ENCODE measurements around the gene MAPKBP1.

MAPKBP1 gene

DNA sequence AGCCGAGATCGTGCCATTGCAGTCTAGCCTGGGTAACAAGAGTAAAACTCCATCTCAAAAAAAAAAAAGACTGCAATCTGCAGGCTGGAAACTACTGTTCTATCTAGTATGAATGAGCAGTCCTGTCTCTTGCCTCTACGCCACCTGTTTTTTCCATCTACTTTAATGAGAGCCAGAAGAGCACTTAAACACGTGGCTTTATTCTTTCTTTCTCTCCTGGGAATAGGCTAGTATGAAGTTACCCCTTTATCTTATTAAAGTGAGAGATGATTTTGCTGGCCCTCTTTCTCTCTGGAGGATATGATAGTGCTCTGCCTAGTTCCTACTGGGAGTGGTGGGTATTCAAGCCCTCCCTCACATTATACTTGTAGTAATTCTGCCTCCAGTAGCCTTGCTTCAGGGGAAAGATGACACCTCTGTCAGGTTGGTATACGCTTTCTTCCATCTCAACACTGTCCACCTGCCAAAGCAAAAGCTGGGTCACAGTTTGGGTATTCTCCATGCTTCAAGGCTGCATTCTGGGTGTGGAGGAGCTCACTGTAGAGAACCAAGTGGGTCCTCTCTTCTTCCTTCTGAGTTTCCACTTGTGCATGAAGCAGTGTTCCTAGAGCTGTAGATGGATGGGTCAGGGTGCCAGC lies 17.8 kb downstream of the MAPKBP1 start:
- TF ChIP-seq ELF4 (IDR thresholded peaks at IDR 0.05) (no peak), ARNT (IDR thresholded peaks at IDR 0.05) (no peak), HDGF (IDR thresholded peaks at IDR 0.05; ENCODE audit: borderline replicate concordance) (no peak), ZNF384 (IDR thresholded peaks at IDR 0.05) (no peak), CTBP1 (IDR thresholded peaks at IDR 0.05; ENCODE audit: borderline replicate concordance) (no peak), TARDBP (IDR thresholded peaks at IDR 0.05) (no peak), FOXM1 (IDR thresholded peaks at IDR 0.05; ENCODE audit: borderline replicate concordance) (no peak), BHLHE40 (IDR thresholded peaks at IDR 0.05; ENCODE audit: borderline replicate concordance) (no peak), SUZ12 (IDR thresholded peaks at IDR 0.05) (no peak), FOXK2 (IDR thresholded peaks at IDR 0.05) (no peak), FOXA1 (IDR thresholded peaks at IDR 0.05) (no peak), SP1 (IDR thresholded peaks at IDR 0.05) (no peak), NFRKB (IDR thresholded peaks at IDR 0.05) (no peak), L3MBTL2 (conservative IDR thresholded peaks at IDR 0.05) (no peak), LEF1 (IDR thresholded peaks at IDR 0.05; ENCODE audit: borderline replicate concordance) (no peak)
- TF ChIP-seq, protein P1, sequence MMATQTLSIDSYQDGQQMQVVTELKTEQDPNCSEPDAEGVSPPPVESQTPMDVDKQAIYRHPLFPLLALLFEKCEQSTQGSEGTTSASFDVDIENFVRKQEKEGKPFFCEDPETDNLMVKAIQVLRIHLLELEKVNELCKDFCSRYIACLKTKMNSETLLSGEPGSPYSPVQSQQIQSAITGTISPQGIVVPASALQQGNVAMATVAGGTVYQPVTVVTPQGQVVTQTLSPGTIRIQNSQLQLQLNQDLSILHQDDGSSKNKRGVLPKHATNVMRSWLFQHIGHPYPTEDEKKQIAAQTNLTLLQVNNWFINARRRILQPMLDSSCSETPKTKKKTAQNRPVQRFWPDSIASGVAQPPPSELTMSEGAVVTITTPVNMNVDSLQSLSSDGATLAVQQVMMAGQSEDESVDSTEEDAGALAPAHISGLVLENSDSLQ (IDR thresholded peaks at IDR 0.05) = no peak
- no peak for DNase-seq (ENCODE audit: extremely low spot score)
- CTCF ChIA-PET = interaction anchor here (0.7 kb wide), 1 partner anchor 329 kb away, joined by 3 read pairs; no protein-coding TSS in a partner anchor
- POLR2A ChIA-PET = interaction anchor here (1.6 kb wide), 1 partner anchor 14 kb away, joined by 3 read pairs; no protein-coding TSS in a partner anchor

DNA sequence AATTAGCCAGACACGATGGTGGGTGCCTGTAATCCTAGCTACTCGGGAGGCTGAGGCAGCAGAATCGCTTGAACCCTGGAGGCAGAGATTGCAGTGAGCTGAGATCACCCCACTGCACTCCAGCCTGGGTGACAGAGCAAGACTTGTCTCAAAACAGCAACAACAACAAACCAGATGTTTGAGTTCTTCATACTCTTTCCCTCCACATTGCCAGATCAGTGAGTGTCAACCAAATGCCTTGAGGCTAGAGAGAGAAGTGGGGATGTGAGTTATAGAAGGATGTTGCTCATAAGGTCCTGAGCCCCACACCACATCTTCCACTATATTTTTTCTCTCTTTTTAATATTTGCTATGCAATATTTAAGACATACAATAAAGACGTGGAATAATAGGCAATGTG lies 19.8 kb downstream of the MAPKBP1 start:
- POLR2A ChIA-PET = interaction anchor here (1.6 kb wide), 1 partner anchor 12 kb away, joined by 3 read pairs; no protein-coding TSS in a partner anchor
- DNase-seq (ENCODE audit: extremely low spot score) = no peak
- CTCF ChIA-PET = interaction anchor here (2.3 kb wide), 1 partner anchor 19 kb away, joined by 5 read pairs; the partner anchor contains the start of gene MAPKBP1
- no peak for TF ChIP-seq LEF1 (IDR thresholded peaks at IDR 0.05; ENCODE audit: borderline replicate concordance)

DNA sequence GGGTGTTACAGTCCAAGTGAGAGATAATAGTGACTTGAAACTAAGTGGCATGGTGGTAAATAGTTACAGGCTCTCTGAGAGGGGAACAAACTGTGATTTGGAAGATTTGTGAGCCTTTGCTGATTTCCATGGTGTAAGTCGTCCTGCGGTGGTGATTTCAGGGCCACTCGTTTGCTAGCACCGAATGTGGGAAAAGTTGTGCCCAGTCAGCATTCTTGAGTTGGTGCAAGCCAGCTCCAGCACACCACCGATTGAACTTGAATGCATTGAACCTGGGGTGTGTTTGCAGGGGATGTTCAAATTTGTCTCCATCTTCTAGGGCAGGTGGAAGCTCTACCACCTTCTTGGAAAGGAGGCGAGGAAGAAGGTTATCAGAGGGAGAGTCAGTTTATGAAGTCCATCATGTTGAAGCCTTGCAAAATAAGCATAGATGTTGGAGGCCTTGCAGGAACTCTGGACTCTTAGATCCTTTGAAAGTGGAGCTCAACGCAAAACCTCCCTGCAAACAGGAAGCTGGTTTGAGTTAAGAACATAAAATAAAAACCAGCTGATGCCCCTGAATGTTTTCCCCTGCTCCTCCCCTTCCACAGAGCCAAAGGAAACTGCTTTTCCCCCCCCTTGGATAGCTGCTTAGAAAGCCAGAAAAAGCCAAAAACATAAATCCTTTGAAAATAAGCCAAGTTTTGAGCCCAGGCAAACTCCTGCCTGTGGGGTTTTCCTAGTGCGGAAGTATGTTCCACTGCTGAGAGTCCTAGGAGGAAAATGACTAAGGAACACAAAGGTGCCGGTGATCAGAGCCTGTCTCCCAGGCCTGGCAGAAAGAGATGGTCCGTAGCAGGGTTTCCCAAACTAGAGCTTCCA lies 21.9 kb downstream of the MAPKBP1 start:
- DNase-seq (ENCODE audit: extremely low spot score) = no peak
- CTCF ChIA-PET = interaction anchor here (0.6 to 0.9 kb wide), 2 partner anchors 16 to 193 kb away, joined by 3 to 4 read pairs; no protein-coding TSS in a partner anchor
- TF ChIP-seq LEF1 (IDR thresholded peaks at IDR 0.05; ENCODE audit: borderline replicate concordance) (no peak), FOXM1 (IDR thresholded peaks at IDR 0.05; ENCODE audit: borderline replicate concordance) (no peak), ARNT (IDR thresholded peaks at IDR 0.05) (no peak), SP1 (IDR thresholded peaks at IDR 0.05) (no peak), L3MBTL2 (conservative IDR thresholded peaks at IDR 0.05) (no peak), TARDBP (IDR thresholded peaks at IDR 0.05) (no peak), BHLHE40 (IDR thresholded peaks at IDR 0.05; ENCODE audit: borderline replicate concordance) (no peak), ELF4 (IDR thresholded peaks at IDR 0.05) (no peak), SUZ12 (IDR thresholded peaks at IDR 0.05) (no peak), NFRKB (IDR thresholded peaks at IDR 0.05) (no peak), FOXK2 (IDR thresholded peaks at IDR 0.05) (no peak), HDGF (IDR thresholded peaks at IDR 0.05; ENCODE audit: borderline replicate concordance) (no peak)
- TF ChIP-seq, protein P1 (IDR thresholded peaks at IDR 0.05) = no peak
- POLR2A ChIA-PET = no interaction called here

DNA sequence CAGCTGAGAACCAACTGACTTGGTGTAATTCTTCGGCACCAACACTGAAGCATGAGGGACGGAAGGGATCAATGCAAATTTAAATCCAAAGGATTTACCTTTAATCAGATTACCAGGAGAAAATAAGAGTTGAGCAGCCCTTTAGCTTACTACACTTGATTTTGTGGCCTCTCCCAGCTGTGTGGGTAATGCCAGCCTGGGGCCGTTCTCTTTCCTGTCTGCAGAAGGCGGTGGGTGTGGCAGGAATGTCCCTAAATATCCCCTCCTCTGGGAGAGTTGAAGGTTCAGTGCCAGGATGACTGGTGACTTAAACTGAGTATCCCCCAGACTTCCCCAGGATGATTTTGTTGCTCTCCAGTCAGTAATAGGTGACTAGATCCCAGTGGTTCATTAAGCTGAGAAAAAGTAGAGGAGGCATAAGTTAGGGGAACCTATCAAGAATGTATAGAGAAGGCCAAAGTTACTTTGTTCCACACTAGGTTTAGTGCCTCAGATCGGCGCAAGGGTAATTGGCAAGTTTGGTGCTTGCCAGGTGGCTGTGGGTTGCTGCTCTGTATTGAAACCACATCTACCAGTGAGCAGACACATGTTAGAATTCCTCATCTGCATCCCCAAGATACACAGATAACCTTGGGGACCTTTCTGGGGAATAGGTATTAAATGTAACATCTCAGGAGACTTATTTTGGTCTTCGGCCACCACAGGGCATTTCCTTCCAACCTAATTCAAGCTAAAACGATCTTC lies 23.1 kb downstream of the MAPKBP1 start:
- ChIA-PET CTCF (interaction anchor here (1.0 kb wide), 1 partner anchor 13 kb away, joined by 5 read pairs; no protein-coding TSS in a partner anchor), POLR2A (no interaction called here)
- TF ChIP-seq ZNF384 (IDR thresholded peaks at IDR 0.05) = no peak
- TF ChIP-seq LEF1 (IDR thresholded peaks at IDR 0.05; ENCODE audit: borderline replicate concordance) = no peak
- no peak for TF ChIP-seq NFRKB (IDR thresholded peaks at IDR 0.05)
- TF ChIP-seq L3MBTL2 (conservative IDR thresholded peaks at IDR 0.05) = no peak
- DNase-seq (ENCODE audit: extremely low spot score) = no peak

DNA sequence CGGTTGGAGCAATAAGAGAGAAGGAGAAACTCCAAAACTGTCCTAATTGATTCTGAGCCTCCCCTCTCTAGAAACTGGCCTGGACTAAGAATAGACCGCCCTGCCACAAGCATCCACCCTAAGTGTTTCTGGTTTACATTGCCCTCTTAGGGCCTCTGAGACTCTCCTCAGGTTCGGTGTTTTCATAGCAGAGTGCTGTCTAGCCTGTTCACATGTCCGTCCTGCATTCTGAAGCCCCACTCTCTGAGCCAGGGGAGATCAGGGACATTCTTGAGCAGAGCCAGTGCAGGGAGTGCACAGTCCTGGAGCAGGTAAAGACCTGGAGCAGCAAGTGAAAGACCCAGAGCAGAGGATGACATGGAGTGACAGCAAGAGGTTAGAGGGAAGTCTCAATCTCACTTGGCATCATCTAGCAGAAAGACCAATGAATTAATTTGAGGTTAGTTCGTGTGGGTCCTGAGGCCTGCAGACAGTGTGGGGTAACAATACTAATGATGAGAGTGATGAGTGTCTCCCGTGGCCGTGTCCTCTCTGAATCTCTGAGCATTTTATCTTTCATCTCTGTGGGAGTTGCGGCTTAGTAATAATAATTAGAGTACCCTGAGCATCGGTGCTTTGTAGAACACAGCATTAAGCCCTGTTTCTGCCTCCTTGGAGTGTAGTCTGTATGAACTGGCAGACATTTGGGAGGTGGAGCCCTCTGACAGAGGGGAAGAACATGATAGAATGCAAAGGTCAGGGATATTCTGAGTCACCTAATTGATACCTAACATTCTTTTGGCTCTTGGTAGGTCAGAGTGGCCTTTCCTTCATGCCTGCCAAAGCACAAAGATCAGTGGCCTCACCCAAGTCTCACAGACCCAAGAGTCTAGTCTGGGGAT lies 24.6 kb downstream of the MAPKBP1 start:
- DNase-seq (ENCODE audit: extremely low spot score) = no peak
- ChIA-PET POLR2A (no interaction called here), CTCF (no interaction called here)
- TF ChIP-seq HDGF (IDR thresholded peaks at IDR 0.05; ENCODE audit: borderline replicate concordance) (no peak), CTBP1 (IDR thresholded peaks at IDR 0.05; ENCODE audit: borderline replicate concordance) (no peak), BHLHE40 (IDR thresholded peaks at IDR 0.05; ENCODE audit: borderline replicate concordance) (no peak), TARDBP (IDR thresholded peaks at IDR 0.05) (no peak), SP1 (IDR thresholded peaks at IDR 0.05) (no peak), FOXK2 (IDR thresholded peaks at IDR 0.05) (no peak), NFRKB (IDR thresholded peaks at IDR 0.05) (no peak), FOXA1 (IDR thresholded peaks at IDR 0.05) (no peak), LEF1 (IDR thresholded peaks at IDR 0.05; ENCODE audit: borderline replicate concordance) (no peak), ELF4 (IDR thresholded peaks at IDR 0.05) (no peak)
- TF ChIP-seq, protein P1 (IDR thresholded peaks at IDR 0.05) = no peak

Measured in HEK293T (cell line).